GM23338 (cell line): ENCODE results near the gene OR10K1. TPM values are rescaled to one million over a fixed set of nuclear protein-coding genes. Genes with fewer than 3 reads are reported as not detected.
A peak's percentile ranks its signal among the peaks of the same experiment; 100 is the strongest.

Experiments
- ATAC-seq: fragments of 200-7000 bp; cut with Tn5 transposase; 3 replicates; pipeline ENCODE4 v1.9.1; 2020
- DNase-seq: peaks from one replicate; pipeline ENCODE4 v3.0.0-alpha.2; 2015; ENCODE audit warnings: low spot score
- H2AFZ ChIP-seq: fragments of 200-600 bp; sonication (generic); 2 replicates; pipeline ENCODE4 v1.8.0; 2016; ENCODE audit warnings: antibody characterized with exemption, mild to moderate bottlenecking, moderate library complexity
- H3F3A ChIP-seq: fragments of 200-600 bp; sonication (generic); replicated peaks from 2 replicates; pipeline ENCODE4 v1.8.0; 2017; ENCODE audit warnings: antibody characterized with exemption, mixed run types, low read depth
- H3K27ac ChIP-seq: fragments of 200-600 bp; sonication (generic); 2 replicates; pipeline ENCODE4 v1.6.1; 2016; ENCODE audit warnings: low read depth
- H3K27me3 ChIP-seq: fragments of 200-600 bp; sonication (generic); 2 replicates; pipeline ENCODE4 v1.8.0; 2016; ENCODE audit warnings: mild to moderate bottlenecking, mixed run types, moderate library complexity; ENCODE audit not compliant: insufficient read depth
- H3K36me3 ChIP-seq: fragments of 200-600 bp; sonication (generic); 2 replicates; pipeline ENCODE4 v1.8.0; 2016; ENCODE audit warnings: mild to moderate bottlenecking; ENCODE audit not compliant: insufficient read depth
- H3K4me1 ChIP-seq: fragments of 200-600 bp; sonication (generic); 2 replicates; pipeline ENCODE4 v1.8.0; 2016; ENCODE audit warnings: mild to moderate bottlenecking, moderate library complexity; ENCODE audit not compliant: insufficient read depth
- H3K4me2 ChIP-seq: fragments of 200-600 bp; sonication (generic); 2 replicates; pipeline ENCODE4 v1.7.1; 2017; ENCODE audit warnings: mixed run types
- H3K4me3 ChIP-seq: fragments of 200-600 bp; sonication (generic); 2 replicates; pipeline ENCODE4 v1.6.1; 2016; ENCODE audit warnings: mixed run types
- H3K79me2 ChIP-seq: fragments of 200-600 bp; sonication (generic); replicated peaks from 2 replicates; pipeline ENCODE4 v1.8.0; 2017; ENCODE audit warnings: mild to moderate bottlenecking; ENCODE audit not compliant: insufficient read depth
- H3K9me2 ChIP-seq: fragments of 200-600 bp; sonication (generic); 2 replicates; pipeline ENCODE4 v1.8.0; 2017; ENCODE audit not compliant: insufficient read depth
- H4K20me1 ChIP-seq: fragments of 200-600 bp; sonication (generic); replicated peaks from 2 replicates; pipeline ENCODE4 v1.8.0; 2017; ENCODE audit warnings: mild to moderate bottlenecking; ENCODE audit not compliant: insufficient read depth
- H3K27ac Mint-ChIP-seq: 2 replicates; pipeline ENCODE4 v1.8.0; 2020; ENCODE audit warnings: inconsistent platforms, mild to moderate bottlenecking, moderate library complexity, mixed read lengths
- H3K27me3 Mint-ChIP-seq: 3 replicates; pipeline ENCODE4 v1.8.0; 2022; ENCODE audit warnings: low read depth, mild to moderate bottlenecking, moderate library complexity, mixed read lengths, inconsistent platforms; ENCODE audit not compliant: insufficient read depth, poor library complexity
- H3K36me3 Mint-ChIP-seq: 3 replicates; pipeline ENCODE4 v1.8.0; 2021; ENCODE audit warnings: low read depth, mild to moderate bottlenecking, inconsistent platforms, moderate library complexity, mixed read lengths
- H3K4me1 Mint-ChIP-seq: 3 replicates; pipeline ENCODE4 v1.8.0; 2020; ENCODE audit warnings: mild to moderate bottlenecking, inconsistent platforms, mixed read lengths
- H3K4me3 Mint-ChIP-seq: 3 replicates; pipeline ENCODE4 v1.8.0; 2021; ENCODE audit warnings: moderate library complexity, mild to moderate bottlenecking, inconsistent platforms, mixed read lengths
- H3K9me3 Mint-ChIP-seq: 3 replicates; pipeline ENCODE4 v1.8.0; 2020; ENCODE audit warnings: moderate library complexity, mild to moderate bottlenecking, inconsistent platforms, mixed read lengths
- CREB1 ChIP-seq: fragments of 250-450 bp; sonication (Bioruptor Pico); IDR thresholded peaks from 2 replicates; pipeline ENCODE4 v1.5.0; 2020; ENCODE audit warnings: low read depth, mild to moderate bottlenecking, moderate library complexity
- CTCF ChIP-seq, 2 experiments: fragments of 200-600 bp in 1 of 2; sonication (generic) in 1 of 2; conservative IDR thresholded peaks; 2 replicates each; pipeline versions ENCODE4 v1.5.1 to v1.6.1; 2016 to 2017; ENCODE audit warnings: antibody characterized with exemption in 2 of 2, low read depth in 2 of 2, mild to moderate bottlenecking in 2 of 2, moderate library complexity in 1 of 2
- EZH2 ChIP-seq: fragments of 200-600 bp; sonication (generic); IDR thresholded peaks from one replicate; pipeline ENCODE4 v1.8.0; 2017; ENCODE audit warnings: antibody characterized with exemption, mild to moderate bottlenecking, low read depth; ENCODE audit not compliant: unreplicated experiment
- EZH2phosphoT487 ChIP-seq: fragments of 200-600 bp; sonication (generic); IDR thresholded peaks from one replicate; pipeline ENCODE4 v1.8.1; 2018; ENCODE audit warnings: antibody characterized with exemption; ENCODE audit not compliant: unreplicated experiment
- JUNB ChIP-seq: IDR thresholded peaks from one replicate; pipeline ENCODE4 v1.6.1; 2016; ENCODE audit warnings: antibody characterized with exemption; ENCODE audit not compliant: unreplicated experiment
- NANOG ChIP-seq: IDR thresholded peaks from 2 replicates; pipeline ENCODE4 v1.6.1; 2016; ENCODE audit warnings: antibody characterized with exemption, borderline replicate concordance
- POLR2AphosphoS5 ChIP-seq: IDR thresholded peaks from 2 replicates; pipeline ENCODE4 v1.6.1; 2016; ENCODE audit warnings: antibody characterized with exemption, low read depth
- REST ChIP-seq: IDR thresholded peaks from one replicate; pipeline ENCODE4 v1.6.1; 2018; ENCODE audit warnings: antibody characterized with exemption; ENCODE audit not compliant: unreplicated experiment
- STAT1 ChIP-seq: IDR thresholded peaks from one replicate; pipeline ENCODE4 v1.6.1; 2016; ENCODE audit warnings: antibody characterized with exemption; ENCODE audit not compliant: unreplicated experiment
- ZNF114 ChIP-seq: fragments of 250-450 bp; sonication (Bioruptor Pico); IDR thresholded peaks from 2 replicates; pipeline ENCODE4 v1.5.0; 2020; ENCODE audit warnings: mild to moderate bottlenecking, moderate library complexity
- ZNF331 ChIP-seq: fragments of 250-450 bp; sonication (Bioruptor Pico); IDR thresholded peaks from 2 replicates; pipeline ENCODE4 v1.5.0; 2020; ENCODE audit warnings: low read depth, mild to moderate bottlenecking, moderate library complexity
- polyA plus RNA-seq: library from polyadenylated mRNA; unstranded; fragments of >200 nt; fragmentation: Nextera tagmentation; extraction: Ambion mirVana; gene quantifications from 2 replicates; pipeline ENCODE4 v1.2.1, GENCODE V29; 2016
- total RNA-seq: library from RNA; depleted of rRNA; stranded (reverse); fragments of >200 nt; shearing (Covaris generic); gene quantifications from 2 replicates; pipeline ENCODE4 v1.2.3, GENCODE V29; 2014
- TF ChIP-seq, protein P1 (sequence below): fragments of 250-450 bp; sonication (Bioruptor Pico); IDR thresholded peaks from 2 replicates; pipeline ENCODE4 v1.5.0; 2020; ENCODE audit warnings: mild to moderate bottlenecking, moderate library complexity
- TF ChIP-seq, protein P2 (sequence below): IDR thresholded peaks from 2 replicates; pipeline ENCODE4 v1.6.1; 2016; ENCODE audit warnings: antibody characterized with exemption

OR10K1 gene
- total and polyA plus RNA-seq, 2 experiments from 2014 or later: not detected

GRCh38 chr1:158471920-158472319 lies 10.3 kb downstream of the OR10K1 start, which contains the start of gene OR10R2:
Gene OR10R2, plus strand, starts transcription at chr1:158472220. Its CDS starts 106 bp downstream, at chr1:158472326.
- Histone ChIP-seq H3K27ac (no peak within 1 kb of the TSS), H3K9me2 (peaks cover 6% of the 10 kb centered on the region; the same call in 1 of the 2 replicates), H2AFZ (0 out of 2 replicates have a peak within 1 kb of the TSS, but pooled peaks have one; percentile 6), H3K4me2 (no peak within 1 kb of the TSS), H3K4me3 (no peak within 1 kb of the TSS), H3K4me1 (no peaks in the 10 kb centered on the region), H4K20me1 (no peaks in the 10 kb centered on the region), H3K79me2 (no peaks in the 10 kb centered on the region), H3K36me3 (no peaks in the 10 kb centered on the region), H3F3A (no peaks in the 10 kb centered on the region), H3K27me3 (no peaks in the 10 kb centered on the region)
- no peak for ATAC-seq
- no peak within 1 kb of the TSS for H3K4me3 Mint-ChIP-seq
- no peaks in the 10 kb centered on the region for H3K27me3 Mint-ChIP-seq
- no peaks in the 10 kb centered on the region for H3K9me3 Mint-ChIP-seq
- H3K27ac Mint-ChIP-seq: no peak within 1 kb of the TSS
- no peaks in the 10 kb centered on the region for H3K36me3 Mint-ChIP-seq
- TF ChIP-seq POLR2AphosphoS5 (no peak), JUNB (no peak), ZNF331 (CRISPR knock-in tag) (no peak), CTCF (conservative IDR thresholded peaks at IDR 0.05; ENCODE audit: low read depth in 2 of 2) (no peak), REST (no peak), ZNF114 (CRISPR knock-in tag) (no peak), STAT1 (no peak), EZH2phosphoT487 (no peak), NANOG (no peak), CREB1 (no peak), EZH2 (no peak)
- TF ChIP-seq, protein P1, sequence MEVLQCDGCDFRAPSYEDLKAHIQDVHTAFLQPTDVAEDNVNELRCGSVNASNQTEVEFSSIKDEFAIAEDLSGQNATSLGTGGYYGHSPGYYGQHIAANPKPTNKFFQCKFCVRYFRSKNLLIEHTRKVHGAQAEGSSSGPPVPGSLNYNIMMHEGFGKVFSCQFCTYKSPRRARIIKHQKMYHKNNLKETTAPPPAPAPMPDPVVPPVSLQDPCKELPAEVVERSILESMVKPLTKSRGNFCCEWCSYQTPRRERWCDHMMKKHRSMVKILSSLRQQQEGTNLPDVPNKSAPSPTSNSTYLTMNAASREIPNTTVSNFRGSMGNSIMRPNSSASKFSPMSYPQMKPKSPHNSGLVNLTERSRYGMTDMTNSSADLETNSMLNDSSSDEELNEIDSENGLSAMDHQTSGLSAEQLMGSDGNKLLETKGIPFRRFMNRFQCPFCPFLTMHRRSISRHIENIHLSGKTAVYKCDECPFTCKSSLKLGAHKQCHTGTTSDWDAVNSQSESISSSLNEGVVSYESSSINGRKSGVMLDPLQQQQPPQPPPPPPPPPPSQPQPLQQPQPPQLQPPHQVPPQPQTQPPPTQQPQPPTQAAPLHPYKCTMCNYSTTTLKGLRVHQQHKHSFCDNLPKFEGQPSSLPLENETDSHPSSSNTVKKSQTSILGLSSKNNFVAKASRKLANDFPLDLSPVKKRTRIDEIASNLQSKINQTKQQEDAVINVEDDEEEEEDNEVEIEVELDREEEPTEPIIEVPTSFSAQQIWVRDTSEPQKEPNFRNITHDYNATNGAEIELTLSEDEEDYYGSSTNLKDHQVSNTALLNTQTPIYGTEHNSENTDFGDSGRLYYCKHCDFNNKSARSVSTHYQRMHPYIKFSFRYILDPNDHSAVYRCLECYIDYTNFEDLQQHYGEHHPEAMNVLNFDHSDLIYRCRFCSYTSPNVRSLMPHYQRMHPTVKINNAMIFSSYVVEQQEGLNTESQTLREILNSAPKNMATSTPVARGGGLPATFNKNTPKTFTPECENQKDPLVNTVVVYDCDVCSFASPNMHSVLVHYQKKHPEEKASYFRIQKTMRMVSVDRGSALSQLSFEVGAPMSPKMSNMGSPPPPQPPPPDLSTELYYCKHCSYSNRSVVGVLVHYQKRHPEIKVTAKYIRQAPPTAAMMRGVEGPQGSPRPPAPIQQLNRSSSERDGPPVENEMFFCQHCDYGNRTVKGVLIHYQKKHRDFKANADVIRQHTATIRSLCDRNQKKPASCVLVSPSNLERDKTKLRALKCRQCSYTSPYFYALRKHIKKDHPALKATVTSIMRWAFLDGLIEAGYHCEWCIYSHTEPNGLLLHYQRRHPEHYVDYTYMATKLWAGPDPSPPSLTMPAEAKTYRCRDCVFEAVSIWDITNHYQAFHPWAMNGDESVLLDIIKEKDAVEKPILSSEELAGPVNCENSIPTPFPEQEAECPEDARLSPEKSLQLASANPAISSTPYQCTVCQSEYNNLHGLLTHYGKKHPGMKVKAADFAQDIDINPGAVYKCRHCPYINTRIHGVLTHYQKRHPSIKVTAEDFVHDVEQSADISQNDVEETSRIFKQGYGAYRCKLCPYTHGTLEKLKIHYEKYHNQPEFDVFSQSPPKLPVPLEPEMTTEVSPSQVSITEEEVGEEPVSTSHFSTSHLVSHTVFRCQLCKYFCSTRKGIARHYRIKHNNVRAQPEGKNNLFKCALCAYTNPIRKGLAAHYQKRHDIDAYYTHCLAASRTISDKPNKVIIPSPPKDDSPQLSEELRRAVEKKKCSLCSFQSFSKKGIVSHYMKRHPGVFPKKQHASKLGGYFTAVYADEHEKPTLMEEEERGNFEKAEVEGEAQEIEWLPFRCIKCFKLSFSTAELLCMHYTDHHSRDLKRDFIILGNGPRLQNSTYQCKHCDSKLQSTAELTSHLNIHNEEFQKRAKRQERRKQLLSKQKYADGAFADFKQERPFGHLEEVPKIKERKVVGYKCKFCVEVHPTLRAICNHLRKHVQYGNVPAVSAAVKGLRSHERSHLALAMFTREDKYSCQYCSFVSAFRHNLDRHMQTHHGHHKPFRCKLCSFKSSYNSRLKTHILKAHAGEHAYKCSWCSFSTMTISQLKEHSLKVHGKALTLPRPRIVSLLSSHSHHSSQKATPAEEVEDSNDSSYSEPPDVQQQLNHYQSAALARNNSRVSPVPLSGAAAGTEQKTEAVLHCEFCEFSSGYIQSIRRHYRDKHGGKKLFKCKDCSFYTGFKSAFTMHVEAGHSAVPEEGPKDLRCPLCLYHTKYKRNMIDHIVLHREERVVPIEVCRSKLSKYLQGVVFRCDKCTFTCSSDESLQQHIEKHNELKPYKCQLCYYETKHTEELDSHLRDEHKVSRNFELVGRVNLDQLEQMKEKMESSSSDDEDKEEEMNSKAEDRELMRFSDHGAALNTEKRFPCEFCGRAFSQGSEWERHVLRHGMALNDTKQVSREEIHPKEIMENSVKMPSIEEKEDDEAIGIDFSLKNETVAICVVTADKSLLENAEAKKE (CRISPR knock-in tag): no peak
- TF ChIP-seq, protein P2, sequence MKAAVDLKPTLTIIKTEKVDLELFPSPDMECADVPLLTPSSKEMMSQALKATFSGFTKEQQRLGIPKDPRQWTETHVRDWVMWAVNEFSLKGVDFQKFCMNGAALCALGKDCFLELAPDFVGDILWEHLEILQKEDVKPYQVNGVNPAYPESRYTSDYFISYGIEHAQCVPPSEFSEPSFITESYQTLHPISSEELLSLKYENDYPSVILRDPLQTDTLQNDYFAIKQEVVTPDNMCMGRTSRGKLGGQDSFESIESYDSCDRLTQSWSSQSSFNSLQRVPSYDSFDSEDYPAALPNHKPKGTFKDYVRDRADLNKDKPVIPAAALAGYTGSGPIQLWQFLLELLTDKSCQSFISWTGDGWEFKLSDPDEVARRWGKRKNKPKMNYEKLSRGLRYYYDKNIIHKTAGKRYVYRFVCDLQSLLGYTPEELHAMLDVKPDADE: no peak
- no peak for DNase-seq
- H3K4me1 Mint-ChIP-seq: no peaks in the 10 kb centered on the region
